ENCODE data around the gene ZNF367. TPM values are rescaled to one million over a fixed set of nuclear protein-coding genes. Genes with fewer than 3 reads are reported as not detected.

Gene ZNF367
- total and polyA plus RNA-seq, 9 of the 15 experiments (the other 6 are each of a cell fraction or from before 2014, with no cell fraction given) = 2.7 to 14.4 (median 10.0) TPM

DNA sequence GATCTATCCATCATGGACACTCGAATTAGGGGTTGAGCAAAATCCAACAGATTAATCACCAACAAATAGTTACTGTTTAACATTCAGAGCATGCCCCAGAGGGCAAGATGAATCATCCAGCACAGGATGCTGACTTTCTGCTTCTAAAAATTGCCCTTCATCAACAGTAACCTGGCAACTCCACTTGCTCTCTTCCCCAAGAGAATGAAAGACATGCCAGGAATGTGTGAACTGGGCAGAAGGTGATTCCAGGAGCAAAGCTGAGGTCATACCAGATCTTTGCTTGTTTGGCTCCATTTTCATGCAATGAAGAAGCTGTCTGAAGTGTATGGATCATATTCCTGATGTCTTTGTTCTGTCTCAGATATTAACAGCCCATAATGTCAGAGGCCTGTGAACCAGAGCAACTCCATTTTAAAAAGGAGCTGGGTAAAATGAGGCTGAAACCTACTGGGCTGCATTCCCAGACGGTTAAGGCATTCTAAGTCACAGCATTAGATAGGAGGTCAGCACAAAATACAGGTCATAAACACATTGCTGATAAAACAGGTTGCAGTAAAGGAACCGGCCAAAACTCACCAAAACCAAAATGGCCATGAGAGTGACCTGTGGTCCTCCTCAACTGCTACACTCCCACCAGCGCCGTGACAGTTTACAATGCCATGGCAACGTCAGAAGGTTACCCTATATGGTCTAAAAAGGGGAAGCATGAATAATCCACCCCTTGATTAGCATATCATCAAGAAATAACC lies 2.5 kb upstream of the ZNF367 start (continued):
- TF ChIP-seq, protein P1, sequence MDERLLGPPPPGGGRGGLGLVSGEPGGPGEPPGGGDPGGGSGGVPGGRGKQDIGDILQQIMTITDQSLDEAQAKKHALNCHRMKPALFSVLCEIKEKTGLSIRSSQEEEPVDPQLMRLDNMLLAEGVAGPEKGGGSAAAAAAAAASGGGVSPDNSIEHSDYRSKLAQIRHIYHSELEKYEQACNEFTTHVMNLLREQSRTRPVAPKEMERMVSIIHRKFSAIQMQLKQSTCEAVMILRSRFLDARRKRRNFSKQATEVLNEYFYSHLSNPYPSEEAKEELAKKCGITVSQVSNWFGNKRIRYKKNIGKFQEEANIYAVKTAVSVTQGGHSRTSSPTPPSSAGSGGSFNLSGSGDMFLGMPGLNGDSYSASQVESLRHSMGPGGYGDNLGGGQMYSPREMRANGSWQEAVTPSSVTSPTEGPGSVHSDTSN (CRISPR knock-in tag; IDR thresholded peaks at IDR 0.05; ENCODE audit: low read depth) = no peak
- TF ChIP-seq, protein P1 (tag; conservative IDR thresholded peaks at IDR 0.05; ENCODE audit: low read depth) = peak; percentile 84
- TF ChIP-seq, protein P2, sequence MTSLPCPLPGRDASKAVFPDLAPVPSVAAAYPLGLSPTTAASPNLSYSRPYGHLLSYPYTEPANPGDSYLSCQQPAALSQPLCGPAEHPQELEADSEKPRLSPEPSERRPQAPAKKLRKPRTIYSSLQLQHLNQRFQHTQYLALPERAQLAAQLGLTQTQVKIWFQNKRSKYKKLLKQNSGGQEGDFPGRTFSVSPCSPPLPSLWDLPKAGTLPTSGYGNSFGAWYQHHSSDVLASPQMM (CRISPR knock-in tag; IDR thresholded peaks at IDR 0.05) = 0 out of 2 replicates have a peak, but pooled peaks have one; percentile 19
- TF ChIP-seq PHTF2 (CRISPR knock-in tag; IDR thresholded peaks at IDR 0.05) (peak; percentile 95), NFXL1 (CRISPR knock-in tag; IDR thresholded peaks at IDR 0.05) (peak; percentile 98), HNRNPLL (IDR thresholded peaks at IDR 0.05; ENCODE audit: low read depth, low read length, poor library complexity, severe bottlenecking) (no peak), TEAD1 (CRISPR knock-in tag; IDR thresholded peaks at IDR 0.05) (peak in 1 of 2 experiments; percentile 99; a peak in 2 of 4 replicates), DPF2 (IDR thresholded peaks at IDR 0.05) (peak; percentile 27; the same call in 1 of the 2 replicates), DMBX1 (CRISPR knock-in tag; IDR thresholded peaks at IDR 0.05; ENCODE audit: borderline replicate concordance) (peak; percentile 99), SMARCA4 (IDR thresholded peaks at IDR 0.05) (peak; percentile 35; the same call in 1 of the 2 replicates), ZFPM2 (CRISPR knock-in tag; IDR thresholded peaks at IDR 0.05) (peak; percentile 95), CC2D1A (IDR thresholded peaks at IDR 0.05) (no peak), ZNF174 (CRISPR knock-in tag; IDR thresholded peaks at IDR 0.05) (peak; percentile 95), PTRF (tag; IDR thresholded peaks at IDR 0.05) (peak; percentile 99), MCM7 (IDR thresholded peaks at IDR 0.05) (no peak), ERF (CRISPR knock-in tag; IDR thresholded peaks at IDR 0.05) (peak; percentile 99), MTF1 (CRISPR knock-in tag; IDR thresholded peaks at IDR 0.05; ENCODE audit: borderline replicate concordance) (peak; percentile 95), CREM (IDR thresholded peaks at IDR 0.05; ENCODE audit: low read depth) (peak; percentile 41; the same call in 1 of the 2 replicates), MYBL2 (IDR thresholded peaks at IDR 0.05; ENCODE audit: low read depth) (no peak), MYBL2 (CRISPR knock-in tag; IDR thresholded peaks at IDR 0.05; ENCODE audit: borderline replicate concordance) (no peak), ZFP1 (CRISPR knock-in tag; IDR thresholded peaks at IDR 0.05) (peak; percentile 91), CHD1 (IDR thresholded peaks at IDR 0.05; ENCODE audit: low read length) (no peak)
- TF ChIP-seq, protein P3, sequence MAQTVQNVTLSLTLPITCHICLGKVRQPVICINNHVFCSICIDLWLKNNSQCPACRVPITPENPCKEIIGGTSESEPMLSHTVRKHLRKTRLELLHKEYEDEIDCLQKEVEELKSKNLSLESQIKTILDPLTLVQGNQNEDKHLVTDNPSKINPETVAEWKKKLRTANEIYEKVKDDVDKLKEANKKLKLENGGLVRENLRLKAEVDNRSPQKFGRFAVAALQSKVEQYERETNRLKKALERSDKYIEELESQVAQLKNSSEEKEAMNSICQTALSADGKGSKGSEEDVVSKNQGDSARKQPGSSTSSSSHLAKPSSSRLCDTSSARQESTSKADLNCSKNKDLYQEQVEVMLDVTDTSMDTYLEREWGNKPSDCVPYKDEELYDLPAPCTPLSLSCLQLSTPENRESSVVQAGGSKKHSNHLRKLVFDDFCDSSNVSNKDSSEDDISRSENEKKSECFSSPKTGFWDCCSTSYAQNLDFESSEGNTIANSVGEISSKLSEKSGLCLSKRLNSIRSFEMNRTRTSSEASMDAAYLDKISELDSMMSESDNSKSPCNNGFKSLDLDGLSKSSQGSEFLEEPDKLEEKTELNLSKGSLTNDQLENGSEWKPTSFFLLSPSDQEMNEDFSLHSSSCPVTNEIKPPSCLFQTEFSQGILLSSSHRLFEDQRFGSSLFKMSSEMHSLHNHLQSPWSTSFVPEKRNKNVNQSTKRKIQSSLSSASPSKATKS (CRISPR knock-in tag; IDR thresholded peaks at IDR 0.05) = peak; percentile 92
- TF ChIP-seq, protein P4, sequence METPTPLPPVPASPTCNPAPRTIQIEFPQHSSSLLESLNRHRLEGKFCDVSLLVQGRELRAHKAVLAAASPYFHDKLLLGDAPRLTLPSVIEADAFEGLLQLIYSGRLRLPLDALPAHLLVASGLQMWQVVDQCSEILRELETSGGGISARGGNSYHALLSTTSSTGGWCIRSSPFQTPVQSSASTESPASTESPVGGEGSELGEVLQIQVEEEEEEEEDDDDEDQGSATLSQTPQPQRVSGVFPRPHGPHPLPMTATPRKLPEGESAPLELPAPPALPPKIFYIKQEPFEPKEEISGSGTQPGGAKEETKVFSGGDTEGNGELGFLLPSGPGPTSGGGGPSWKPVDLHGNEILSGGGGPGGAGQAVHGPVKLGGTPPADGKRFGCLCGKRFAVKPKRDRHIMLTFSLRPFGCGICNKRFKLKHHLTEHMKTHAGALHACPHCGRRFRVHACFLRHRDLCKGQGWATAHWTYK (CRISPR knock-in tag; IDR thresholded peaks at IDR 0.05) = peak; percentile 99

Data from K562 (cell line).